HepG2 (cell line): Measurements from ENCODE around the gene H1-8. TPM values are rescaled to one million over a fixed set of nuclear protein-coding genes. Genes with fewer than 3 reads are reported as not detected.
A peak's percentile ranks its signal among the peaks of the same experiment; 100 is the strongest.

Source experiments
- CREM ChIP-seq, 2 experiments: sonication (generic) in 1 of 2; formaldehyde crosslinking in 1 of 2; IDR thresholded peaks; 2 replicates each; pipeline versions ENCODE4 v1.4.0 to v1.6.1; 2016 to 2020; ENCODE audit warnings: antibody characterized with exemption in 1 of 2, mild to moderate bottlenecking in 1 of 2, missing genetic modification reagents in 1 of 2
- KLF16 ChIP-seq, 2 experiments: sonication (generic) in 1 of 2; formaldehyde crosslinking in 1 of 2; IDR thresholded peaks; 2 replicates each; pipeline versions ENCODE4 v1.6.1 to v1.8.0; 2016 to 2023; ENCODE audit warnings: missing genetic modification reagents in 2 of 2, missing compliant biosample characterization in 1 of 2
- MXD1 ChIP-seq: sonication (generic); formaldehyde crosslinking; IDR thresholded peaks from 2 replicates; pipeline ENCODE4 v1.4.0; 2020; ENCODE audit warnings: mild to moderate bottlenecking, missing genetic modification reagents
- NRL ChIP-seq: sonication (generic); formaldehyde crosslinking; IDR thresholded peaks from 2 replicates; pipeline ENCODE4 v1.5.0; 2020; ENCODE audit warnings: missing genetic modification reagents, mild to moderate bottlenecking, moderate library complexity, borderline replicate concordance
- TFAP4 ChIP-seq: sonication (generic); IDR thresholded peaks from 2 replicates; pipeline ENCODE4 v1.6.1; 2016; ENCODE audit warnings: low read depth, borderline replicate concordance
- WIZ ChIP-seq: sonication (generic); formaldehyde crosslinking; IDR thresholded peaks from 2 replicates; pipeline ENCODE4 v1.5.1; 2020; ENCODE audit warnings: mild to moderate bottlenecking, missing genetic modification reagents
- ZFAT ChIP-seq: sonication (generic); formaldehyde crosslinking; conservative IDR thresholded peaks from 2 replicates; pipeline ENCODE4 v1.8.1; 2023; ENCODE audit warnings: missing genetic modification reagents, inconsistent platforms
- ZIK1 ChIP-seq: sonication (generic); formaldehyde crosslinking; IDR thresholded peaks from 2 replicates; pipeline ENCODE4 v1.5.0; 2020; ENCODE audit warnings: mild to moderate bottlenecking, low read depth, missing genetic modification reagents, borderline replicate concordance
- ZNF230 ChIP-seq: sonication (generic); formaldehyde crosslinking; IDR thresholded peaks from 2 replicates; pipeline ENCODE4 v1.4.0; 2020; ENCODE audit warnings: mild to moderate bottlenecking, missing genetic modification reagents
- ZNF350 ChIP-seq: sonication (generic); formaldehyde crosslinking; IDR thresholded peaks from 2 replicates; pipeline ENCODE4 v1.4.0; 2020; ENCODE audit warnings: mild to moderate bottlenecking, low read depth, missing genetic modification reagents, borderline replicate concordance
- polyA plus RNA-seq, 8 experiments: library from polyadenylated mRNA; depleted of rRNA in 3 of 8; stranded (reverse) in 7 of 8; unstranded in 1 of 8; fragments of >200 nt; fragmentation: Illumina TruSeq in 4 of 8; extraction: Trizol in 4 of 8; gene quantifications; 2 replicates each; pipeline versions ENCODE4 v1.2.1 to v1.2.3, GENCODE V29; 2011 to 2016; ENCODE audit warnings: low read depth in 4 of 8, missing spikeins in 1 of 8, mixed read lengths in 1 of 8; ENCODE audit not compliant: insufficient read depth in 1 of 8
- total RNA-seq, 5 experiments: library from RNA; depleted of rRNA; stranded (reverse); fragments of >200 nt; fragmentation: Illumina TruSeq; extraction: Trizol; gene quantifications; 2 replicates each; pipeline ENCODE4 v1.2.3, GENCODE V29; 2016; ENCODE audit warnings: low read depth in 1 of 5
- TF ChIP-seq, protein P1 (sequence below): sonication (generic); formaldehyde crosslinking; IDR thresholded peaks from 2 replicates; pipeline ENCODE4 v1.5.1; 2020; ENCODE audit warnings: mild to moderate bottlenecking, missing genetic modification reagents, borderline replicate concordance
- TF ChIP-seq, protein P2 (sequence below): sonication (generic); formaldehyde crosslinking; IDR thresholded peaks from 2 replicates; pipeline ENCODE4 v1.4.0; 2020; ENCODE audit warnings: missing genetic modification reagents
- TF ChIP-seq, protein P3 (sequence below): sonication (generic); formaldehyde crosslinking; IDR thresholded peaks from 2 replicates; pipeline ENCODE4 v1.4.0; 2020; ENCODE audit warnings: mild to moderate bottlenecking, missing genetic modification reagents
- TF ChIP-seq, protein P4 (sequence below): sonication (generic); formaldehyde crosslinking; IDR thresholded peaks from 2 replicates; pipeline ENCODE4 v1.4.0; 2020; ENCODE audit warnings: missing genetic modification reagents

H1-8 gene
- total and polyA plus RNA-seq, 2 of the 13 experiments (the other 11 are each of a cell fraction or from before 2014, with no cell fraction given), result 0.08 TPM; not detected in 1

GRCh38 chr3:129596194-129597086 lies 53.5 kb downstream of the H1-8 start (continued):
- TF ChIP-seq, protein P1, sequence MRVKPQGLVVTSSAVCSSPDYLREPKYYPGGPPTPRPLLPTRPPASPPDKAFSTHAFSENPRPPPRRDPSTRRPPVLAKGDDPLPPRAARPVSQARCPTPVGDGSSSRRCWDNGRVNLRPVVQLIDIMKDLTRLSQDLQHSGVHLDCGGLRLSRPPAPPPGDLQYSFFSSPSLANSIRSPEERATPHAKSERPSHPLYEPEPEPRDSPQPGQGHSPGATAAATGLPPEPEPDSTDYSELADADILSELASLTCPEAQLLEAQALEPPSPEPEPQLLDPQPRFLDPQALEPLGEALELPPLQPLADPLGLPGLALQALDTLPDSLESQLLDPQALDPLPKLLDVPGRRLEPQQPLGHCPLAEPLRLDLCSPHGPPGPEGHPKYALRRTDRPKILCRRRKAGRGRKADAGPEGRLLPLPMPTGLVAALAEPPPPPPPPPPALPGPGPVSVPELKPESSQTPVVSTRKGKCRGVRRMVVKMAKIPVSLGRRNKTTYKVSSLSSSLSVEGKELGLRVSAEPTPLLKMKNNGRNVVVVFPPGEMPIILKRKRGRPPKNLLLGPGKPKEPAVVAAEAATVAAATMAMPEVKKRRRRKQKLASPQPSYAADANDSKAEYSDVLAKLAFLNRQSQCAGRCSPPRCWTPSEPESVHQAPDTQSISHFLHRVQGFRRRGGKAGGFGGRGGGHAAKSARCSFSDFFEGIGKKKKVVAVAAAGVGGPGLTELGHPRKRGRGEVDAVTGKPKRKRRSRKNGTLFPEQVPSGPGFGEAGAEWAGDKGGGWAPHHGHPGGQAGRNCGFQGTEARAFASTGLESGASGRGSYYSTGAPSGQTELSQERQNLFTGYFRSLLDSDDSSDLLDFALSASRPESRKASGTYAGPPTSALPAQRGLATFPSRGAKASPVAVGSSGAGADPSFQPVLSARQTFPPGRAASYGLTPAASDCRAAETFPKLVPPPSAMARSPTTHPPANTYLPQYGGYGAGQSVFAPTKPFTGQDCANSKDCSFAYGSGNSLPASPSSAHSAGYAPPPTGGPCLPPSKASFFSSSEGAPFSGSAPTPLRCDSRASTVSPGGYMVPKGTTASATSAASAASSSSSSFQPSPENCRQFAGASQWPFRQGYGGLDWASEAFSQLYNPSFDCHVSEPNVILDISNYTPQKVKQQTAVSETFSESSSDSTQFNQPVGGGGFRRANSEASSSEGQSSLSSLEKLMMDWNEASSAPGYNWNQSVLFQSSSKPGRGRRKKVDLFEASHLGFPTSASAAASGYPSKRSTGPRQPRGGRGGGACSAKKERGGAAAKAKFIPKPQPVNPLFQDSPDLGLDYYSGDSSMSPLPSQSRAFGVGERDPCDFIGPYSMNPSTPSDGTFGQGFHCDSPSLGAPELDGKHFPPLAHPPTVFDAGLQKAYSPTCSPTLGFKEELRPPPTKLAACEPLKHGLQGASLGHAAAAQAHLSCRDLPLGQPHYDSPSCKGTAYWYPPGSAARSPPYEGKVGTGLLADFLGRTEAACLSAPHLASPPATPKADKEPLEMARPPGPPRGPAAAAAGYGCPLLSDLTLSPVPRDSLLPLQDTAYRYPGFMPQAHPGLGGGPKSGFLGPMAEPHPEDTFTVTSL (CRISPR knock-in tag), result no peak
- TF ChIP-seq NRL (CRISPR knock-in tag), result peak; percentile 25; the same call in 1 of the 2 replicates
- peak in 1 of 2 experiments; percentile 64; a peak in 1 of 4 replicates for TF ChIP-seq KLF16 (CRISPR knock-in tag; IDR thresholded peaks at IDR 0.05)
- TF ChIP-seq ZIK1, result no peak; the same call in 1 of the 2 replicates
- TF ChIP-seq ZFAT (CRISPR knock-in tag), result no peak
- TF ChIP-seq, protein P2, sequence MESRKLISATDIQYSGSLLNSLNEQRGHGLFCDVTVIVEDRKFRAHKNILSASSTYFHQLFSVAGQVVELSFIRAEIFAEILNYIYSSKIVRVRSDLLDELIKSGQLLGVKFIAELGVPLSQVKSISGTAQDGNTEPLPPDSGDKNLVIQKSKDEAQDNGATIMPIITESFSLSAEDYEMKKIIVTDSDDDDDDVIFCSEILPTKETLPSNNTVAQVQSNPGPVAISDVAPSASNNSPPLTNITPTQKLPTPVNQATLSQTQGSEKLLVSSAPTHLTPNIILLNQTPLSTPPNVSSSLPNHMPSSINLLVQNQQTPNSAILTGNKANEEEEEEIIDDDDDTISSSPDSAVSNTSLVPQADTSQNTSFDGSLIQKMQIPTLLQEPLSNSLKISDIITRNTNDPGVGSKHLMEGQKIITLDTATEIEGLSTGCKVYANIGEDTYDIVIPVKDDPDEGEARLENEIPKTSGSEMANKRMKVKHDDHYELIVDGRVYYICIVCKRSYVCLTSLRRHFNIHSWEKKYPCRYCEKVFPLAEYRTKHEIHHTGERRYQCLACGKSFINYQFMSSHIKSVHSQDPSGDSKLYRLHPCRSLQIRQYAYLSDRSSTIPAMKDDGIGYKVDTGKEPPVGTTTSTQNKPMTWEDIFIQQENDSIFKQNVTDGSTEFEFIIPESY (CRISPR knock-in tag), result no peak
- TF ChIP-seq ZNF350 (CRISPR knock-in tag), result peak; percentile 74; the same call in 1 of the 2 replicates
- TF ChIP-seq TFAP4, result peak; percentile 90
- no peak for TF ChIP-seq ZNF230 (CRISPR knock-in tag)
- TF ChIP-seq CREM (IDR thresholded peaks at IDR 0.05), result peak; percentile 41; the same call in 1 of the 2 replicates
- no peak for TF ChIP-seq CREM (CRISPR knock-in tag; IDR thresholded peaks at IDR 0.05)
- no peak for TF ChIP-seq MXD1 (CRISPR knock-in tag)
- TF ChIP-seq, protein P3, sequence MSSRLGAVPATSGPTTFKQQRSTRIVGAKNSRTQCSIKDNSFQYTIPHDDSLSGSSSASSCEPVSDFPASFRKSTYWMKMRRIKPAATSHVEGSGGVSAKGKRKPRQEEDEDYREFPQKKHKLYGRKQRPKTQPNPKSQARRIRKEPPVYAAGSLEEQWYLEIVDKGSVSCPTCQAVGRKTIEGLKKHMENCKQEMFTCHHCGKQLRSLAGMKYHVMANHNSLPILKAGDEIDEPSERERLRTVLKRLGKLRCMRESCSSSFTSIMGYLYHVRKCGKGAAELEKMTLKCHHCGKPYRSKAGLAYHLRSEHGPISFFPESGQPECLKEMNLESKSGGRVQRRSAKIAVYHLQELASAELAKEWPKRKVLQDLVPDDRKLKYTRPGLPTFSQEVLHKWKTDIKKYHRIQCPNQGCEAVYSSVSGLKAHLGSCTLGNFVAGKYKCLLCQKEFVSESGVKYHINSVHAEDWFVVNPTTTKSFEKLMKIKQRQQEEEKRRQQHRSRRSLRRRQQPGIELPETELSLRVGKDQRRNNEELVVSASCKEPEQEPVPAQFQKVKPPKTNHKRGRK, result no peak
- no peak for TF ChIP-seq WIZ (CRISPR knock-in tag)
- TF ChIP-seq, protein P4, sequence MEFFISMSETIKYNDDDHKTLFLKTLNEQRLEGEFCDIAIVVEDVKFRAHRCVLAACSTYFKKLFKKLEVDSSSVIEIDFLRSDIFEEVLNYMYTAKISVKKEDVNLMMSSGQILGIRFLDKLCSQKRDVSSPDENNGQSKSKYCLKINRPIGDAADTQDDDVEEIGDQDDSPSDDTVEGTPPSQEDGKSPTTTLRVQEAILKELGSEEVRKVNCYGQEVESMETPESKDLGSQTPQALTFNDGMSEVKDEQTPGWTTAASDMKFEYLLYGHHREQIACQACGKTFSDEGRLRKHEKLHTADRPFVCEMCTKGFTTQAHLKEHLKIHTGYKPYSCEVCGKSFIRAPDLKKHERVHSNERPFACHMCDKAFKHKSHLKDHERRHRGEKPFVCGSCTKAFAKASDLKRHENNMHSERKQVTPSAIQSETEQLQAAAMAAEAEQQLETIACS (CRISPR knock-in tag), result no peak
